Natural killer cell (primary cell): ENCODE measurements around the gene ENO3. TPM values are rescaled to one million over a fixed set of nuclear protein-coding genes. Genes with fewer than 3 reads are reported as not detected.

Source experiments
- ATAC-seq, 3 donors: fragments of 150-1000 bp in 2 of 3; fragments of 200-7000 bp in 1 of 3; cut with Tn5 transposase; 1 replicate in 1 of 3; 2 replicates in 2 of 3; pipeline ENCODE4 v1.10.0; 2021; ENCODE audit warnings: mild to moderate bottlenecking in 2 of 3, moderate library complexity in 2 of 3
- DNase-seq, 2 donors: peaks; one replicate each; pipeline versions ENCODE4 v3.0.0 to v3.0.0-alpha.2; 2013 to 2021; ENCODE audit warnings: mixed read lengths in 1 of 2
- H3K27ac ChIP-seq: one replicate; pipeline ENCODE4 v1.5.1; 2013; ENCODE audit warnings: mild to moderate bottlenecking, low read length
- H3K27me3 ChIP-seq: one replicate; pipeline ENCODE4 v1.6.1; 2013; ENCODE audit warnings: low read length; ENCODE audit not compliant: control insufficient read depth, insufficient read depth
- H3K36me3 ChIP-seq: one replicate; pipeline ENCODE4 v1.6.1; 2013; ENCODE audit warnings: low read length; ENCODE audit not compliant: control insufficient read depth, insufficient read depth
- H3K4me1 ChIP-seq: one replicate; pipeline ENCODE4 v1.6.1; 2013; ENCODE audit warnings: low read length; ENCODE audit not compliant: control insufficient read depth, insufficient read depth
- H3K4me3 ChIP-seq: one replicate; pipeline ENCODE4 v1.5.1; 2013; ENCODE audit warnings: low read length
- H3K9me3 ChIP-seq: one replicate; pipeline ENCODE4 v1.6.1; 2013; ENCODE audit warnings: low read length; ENCODE audit not compliant: control insufficient read depth, insufficient read depth
- H3K27ac Mint-ChIP-seq, 2 donors: one replicate each; pipeline ENCODE4 v1.8.0; 2022; ENCODE audit warnings: mild to moderate bottlenecking in 2 of 2, mixed read lengths in 2 of 2, moderate library complexity in 1 of 2
- H3K27me3 Mint-ChIP-seq, 2 donors: one replicate each; pipeline ENCODE4 v1.8.0; 2022; ENCODE audit warnings: low read depth in 2 of 2, mixed read lengths in 2 of 2
- H3K36me3 Mint-ChIP-seq: one replicate; pipeline ENCODE4 v1.8.0; 2022; ENCODE audit warnings: mixed read lengths
- H3K4me1 Mint-ChIP-seq, 2 donors: one replicate each; pipeline ENCODE4 v1.8.0; 2022; ENCODE audit warnings: mixed read lengths in 2 of 2
- H3K4me3 Mint-ChIP-seq: one replicate; pipeline ENCODE4 v1.8.0; 2022; ENCODE audit warnings: mild to moderate bottlenecking, moderate library complexity, mixed read lengths
- H3K9me3 Mint-ChIP-seq, 2 donors: one replicate each; pipeline ENCODE4 v1.8.0; 2022; ENCODE audit warnings: mixed read lengths in 2 of 2
- CTCF ChIP-seq: fragments of 200-600 bp; IDR thresholded peaks from one replicate; pipeline ENCODE4 v1.8.0; 2022; ENCODE audit warnings: antibody characterized with exemption
- WGBS: methylation state at CpG from one replicate; pipeline ENCODE4 v1.1.7; 2013; ENCODE audit warnings: missing lambda C conversion rate; ENCODE audit not compliant: insufficient coverage; 5-methylcytosine and 5-hydroxymethylcytosine counted together
- intact Hi-C: fragments of 100-400 bp; cut with micrococcal nuclease; formaldehyde crosslinking; loops from one replicate; pipeline ENCODE4 v1.14.2; 2022
- total RNA-seq, 4 donors: library from RNA; stranded (reverse); fragments of 120-200 nt in 1 of 4; gene quantifications; one replicate each; pipeline versions ENCODE4 v1.2.3 to v1.2.4, GENCODE V29; 2013 to 2022

ENO3 gene
- total RNA-seq, 3 donors from 2014 or later (not counting 1 experiment from before 2014, with no cell fraction given) = 26.1 to 28.4 (median 26.6) TPM

GRCh38 chr17:4994081-4994595 is 43.2 kb downstream of the ENO3 start:
- peaks cover 17 to 22% of the 10 kb centered on the region in 2 donors for H3K4me1 Mint-ChIP-seq
- no peak for TF ChIP-seq CTCF
- H3K27ac Mint-ChIP-seq = no peak overlapping the region
- peaks cover 18% of the 10 kb centered on the region for H3K4me1 ChIP-seq
- no peak overlapping the region for H3K27ac ChIP-seq
- no peaks in the 10 kb centered on the region for H3K9me3 Mint-ChIP-seq
- ATAC-seq = no peak
- no peak for DNase-seq
- H3K36me3 ChIP-seq = no peaks in the 10 kb centered on the region
- H3K9me3 ChIP-seq = no peaks in the 10 kb centered on the region
- H3K4me3 Mint-ChIP-seq = peak overlapping the region; percentile 65
- no peaks in the 10 kb centered on the region for H3K36me3 Mint-ChIP-seq
- intact Hi-C loops = no loop called here
- no peaks in the 10 kb centered on the region for H3K27me3 ChIP-seq
- 89% methylated on average over 6 of the region's 6 CpGs for WGBS
- H3K4me3 ChIP-seq = no peak overlapping the region
- H3K27me3 Mint-ChIP-seq = peaks cover 0 to 4% of the 10 kb centered on the region in 2 donors

- DNase-seq (peak; percentile 90 to 96), ATAC-seq (peak; percentile 96 to 98 (median 97))
- Histone ChIP-seq H3K36me3 (peaks cover 2% of the 10 kb centered on the region), H3K9me3 (no peaks in the 10 kb centered on the region), H3K27ac (peak within 1 kb of the TSS; percentile 77), H3K4me1 (peaks cover 21% of the 10 kb centered on the region), H3K27me3 (no peaks in the 10 kb centered on the region), H3K4me3 (peak within 1 kb of the TSS; percentile 67)
- intact Hi-C loops = no loop called here
- under 1% methylated on average over 93 of the region's 93 CpGs for WGBS
- no peak for TF ChIP-seq CTCF
- H3K27ac Mint-ChIP-seq = peak within 1 kb of the TSS; percentile 56 to 86
- H3K27me3 Mint-ChIP-seq = peaks cover 0 to 4% of the 10 kb centered on the region in 2 donors
- H3K4me1 Mint-ChIP-seq = peaks cover 18 to 38% of the 10 kb centered on the region in 2 donors
- H3K36me3 Mint-ChIP-seq = no peaks in the 10 kb centered on the region
- H3K9me3 Mint-ChIP-seq = no peaks in the 10 kb centered on the region
- H3K4me3 Mint-ChIP-seq = peak within 1 kb of the TSS; percentile 89
Measured at GRCh38 chr17:4997302-4998026, 46.5 kb downstream of the ENO3 start, which contains the start of the genes INCA1 and KIF1C. Gene INCA1, minus strand, starts transcription at chr17:4997522. Its CDS starts 3,085 bp downstream, at chr17:4994437. Gene KIF1C, plus strand, starts transcription at chr17:4997950. Its CDS starts 2,297 bp downstream, at chr17:5000247.

GRCh38 chr17:4998027-4998731 is 47.3 kb downstream of the ENO3 start:
- no peak for ATAC-seq
- peak overlapping the region; percentile 67 for H3K4me3 ChIP-seq

More at GRCh38 chr17:4998027-4998731, 47.3 kb downstream of the ENO3 start:
- Mint-ChIP-seq H3K27ac (peak overlapping the region in 1 of 2 donors; percentile 86), H3K9me3 (no peaks in the 10 kb centered on the region), H3K27me3 (peaks cover 0 to 4% of the 10 kb centered on the region in 2 donors), H3K4me3 (peak overlapping the region; percentile 89), H3K36me3 (no peaks in the 10 kb centered on the region), H3K4me1 (peaks cover 18 to 38% of the 10 kb centered on the region in 2 donors)
- intact Hi-C loops = no loop called here
- Histone ChIP-seq H3K27ac (no peak overlapping the region), H3K9me3 (no peaks in the 10 kb centered on the region), H3K36me3 (peaks cover 2% of the 10 kb centered on the region), H3K4me1 (peaks cover 21% of the 10 kb centered on the region), H3K27me3 (no peaks in the 10 kb centered on the region)
- DNase-seq = peak in 1 of 2 donors; percentile 26
- TF ChIP-seq CTCF = no peak
- WGBS = 3% methylated on average over 55 of the region's 55 CpGs
